Measurements from ENCODE around the gene CBARP. TPM values are rescaled to one million over a fixed set of nuclear protein-coding genes. Genes with fewer than 3 reads are reported as not detected.

Gene CBARP
- total RNA-seq, 1 experiment from 2014 or later = 23.8 TPM

DNA sequence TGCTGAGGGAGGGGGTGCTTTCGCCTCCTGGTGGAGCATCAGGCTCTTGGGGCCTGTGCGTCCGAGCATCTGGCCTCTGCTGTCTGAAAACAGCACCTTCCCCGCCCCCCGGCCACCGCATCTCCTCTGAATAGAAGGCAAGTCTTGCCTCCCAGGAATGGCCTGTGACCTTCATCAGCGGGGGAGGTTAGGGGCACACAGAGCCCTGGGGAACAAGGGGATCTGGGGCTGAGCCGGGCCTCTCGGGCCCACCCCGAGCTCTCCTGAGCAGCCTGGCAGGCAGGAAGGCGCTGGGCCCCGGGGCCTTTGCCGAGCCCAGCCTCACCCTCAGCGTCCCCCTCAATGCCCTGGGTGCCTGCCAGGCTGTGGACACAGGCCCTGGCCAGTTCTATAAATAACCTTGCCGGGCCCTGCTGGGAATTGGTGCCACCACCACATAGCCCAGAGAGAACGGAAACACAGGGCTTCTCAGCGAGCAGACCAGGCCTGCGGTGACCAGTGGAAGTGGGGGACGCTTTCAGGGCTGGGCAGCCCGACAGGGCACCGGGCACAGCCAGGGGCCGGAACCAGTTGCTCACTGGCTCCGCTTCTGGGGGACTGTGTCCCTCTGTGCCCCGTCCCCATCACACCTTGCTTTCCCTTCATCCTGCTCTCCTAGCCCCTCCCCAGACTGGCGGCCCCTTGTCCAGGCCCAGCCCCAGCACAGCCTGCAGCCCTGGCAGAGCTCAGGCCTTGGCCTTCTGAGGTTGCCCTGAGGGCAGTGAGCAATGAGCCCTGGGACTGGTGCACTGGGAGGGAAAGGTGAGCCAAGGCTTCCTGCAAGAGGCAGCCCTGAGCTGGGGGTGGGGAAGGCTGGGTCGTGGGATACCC is 22.7 kb downstream of the CBARP start (continued):
- TF ChIP-seq MAX (IDR thresholded peaks at IDR 0.05) (no peak), YY1 (IDR thresholded peaks at IDR 0.05; ENCODE audit: extremely low read depth, insufficient replicate concordance, low read depth, low read length) (no peak), TCF7L2 (IDR thresholded peaks at IDR 0.05; ENCODE audit: borderline replicate concordance, extremely low read depth, insufficient read depth, insufficient read length) (no peak), CBX3 (IDR thresholded peaks at IDR 0.05; ENCODE audit: low read depth) (no peak), SP1 (IDR thresholded peaks at IDR 0.05; ENCODE audit: low read depth) (no peak)
- TF ChIP-seq, protein P1, sequence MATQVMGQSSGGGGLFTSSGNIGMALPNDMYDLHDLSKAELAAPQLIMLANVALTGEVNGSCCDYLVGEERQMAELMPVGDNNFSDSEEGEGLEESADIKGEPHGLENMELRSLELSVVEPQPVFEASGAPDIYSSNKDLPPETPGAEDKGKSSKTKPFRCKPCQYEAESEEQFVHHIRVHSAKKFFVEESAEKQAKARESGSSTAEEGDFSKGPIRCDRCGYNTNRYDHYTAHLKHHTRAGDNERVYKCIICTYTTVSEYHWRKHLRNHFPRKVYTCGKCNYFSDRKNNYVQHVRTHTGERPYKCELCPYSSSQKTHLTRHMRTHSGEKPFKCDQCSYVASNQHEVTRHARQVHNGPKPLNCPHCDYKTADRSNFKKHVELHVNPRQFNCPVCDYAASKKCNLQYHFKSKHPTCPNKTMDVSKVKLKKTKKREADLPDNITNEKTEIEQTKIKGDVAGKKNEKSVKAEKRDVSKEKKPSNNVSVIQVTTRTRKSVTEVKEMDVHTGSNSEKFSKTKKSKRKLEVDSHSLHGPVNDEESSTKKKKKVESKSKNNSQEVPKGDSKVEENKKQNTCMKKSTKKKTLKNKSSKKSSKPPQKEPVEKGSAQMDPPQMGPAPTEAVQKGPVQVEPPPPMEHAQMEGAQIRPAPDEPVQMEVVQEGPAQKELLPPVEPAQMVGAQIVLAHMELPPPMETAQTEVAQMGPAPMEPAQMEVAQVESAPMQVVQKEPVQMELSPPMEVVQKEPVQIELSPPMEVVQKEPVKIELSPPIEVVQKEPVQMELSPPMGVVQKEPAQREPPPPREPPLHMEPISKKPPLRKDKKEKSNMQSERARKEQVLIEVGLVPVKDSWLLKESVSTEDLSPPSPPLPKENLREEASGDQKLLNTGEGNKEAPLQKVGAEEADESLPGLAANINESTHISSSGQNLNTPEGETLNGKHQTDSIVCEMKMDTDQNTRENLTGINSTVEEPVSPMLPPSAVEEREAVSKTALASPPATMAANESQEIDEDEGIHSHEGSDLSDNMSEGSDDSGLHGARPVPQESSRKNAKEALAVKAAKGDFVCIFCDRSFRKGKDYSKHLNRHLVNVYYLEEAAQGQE (IDR thresholded peaks at IDR 0.05; ENCODE audit: low read depth) = no peak

DNA sequence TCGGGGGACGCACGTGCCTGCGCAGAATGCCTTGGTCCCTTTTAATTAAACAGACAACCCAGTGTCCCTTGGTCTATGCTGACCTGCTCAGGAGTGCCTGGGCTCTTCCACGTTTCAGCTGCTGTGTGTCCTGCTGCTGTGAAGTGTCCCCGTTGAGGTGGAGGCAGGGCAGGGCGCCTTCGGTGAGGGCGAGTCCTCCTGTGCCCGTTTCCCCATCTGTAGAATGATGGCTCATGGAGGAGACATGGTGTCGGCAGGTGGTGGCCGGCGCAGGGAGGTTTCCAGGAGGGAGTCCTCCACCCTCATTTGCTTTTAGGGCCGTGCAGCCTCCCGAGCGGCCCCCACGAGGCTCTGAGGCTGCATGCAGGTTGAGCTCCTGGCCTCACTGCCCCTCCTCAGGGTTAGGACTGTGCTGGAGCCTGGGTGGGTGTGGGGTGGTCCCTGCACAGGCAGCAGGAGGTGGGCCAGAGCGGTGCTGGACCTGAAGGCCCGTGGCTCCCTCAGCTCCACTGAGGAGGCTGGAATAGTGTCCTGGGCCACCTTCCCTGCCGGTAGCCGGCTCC is 23.4 kb downstream of the CBARP start:
- ATAC-seq = no peak
- no peak overlapping the region for H3K4me3 ChIP-seq (replicated peaks in 1 of 2; ENCODE audit: low read depth in 1 of 2, low read length in 2 of 2)
- DNase-seq (ENCODE audit: low read depth, low spot score) = no peak
- 0 out of 2 replicates have a peak overlapping the region, but pooled peaks have one; percentile 23 for H3K9ac ChIP-seq (ENCODE audit: low read length)
- intact Hi-C loops (cut with micrococcal nuclease) = no loop called here
- no peaks in the 10 kb centered on the region for H3K9me2 ChIP-seq (ENCODE audit: insufficient read depth)
- H3K27ac ChIP-seq (ENCODE audit: low read depth, low read length) = peak overlapping the region; percentile 56; the same call in 1 of the 2 replicates
- CTCF ChIA-PET = interaction anchor here (1.0 to 2.3 kb wide), 3 partner anchors 31 to 101 kb away, joined by 3 to 5 read pairs (median 4); no protein-coding TSS in a partner anchor
- peaks cover 2 to 24% of the 10 kb centered on the region in 2 experiments; a peak in 2 of 4 replicates for H3K36me3 ChIP-seq (ENCODE audit: control insufficient read depth in 1 of 2, insufficient read depth in 2 of 2, low read length in 2 of 2)
- no peaks in the 10 kb centered on the region for H3K27me3 ChIP-seq (ENCODE audit: insufficient read depth, low read length)
- no TSS peak for BruUV-seq (replicated peaks)
- no peaks in the 10 kb centered on the region for H4K20me1 ChIP-seq (ENCODE audit: insufficient read depth)
- 0 out of 2 replicates have a peak overlapping the region, but pooled peaks have one; percentile 36 for H3K4me2 ChIP-seq (ENCODE audit: low read length)
- no peak overlapping the region for H2AFZ ChIP-seq (ENCODE audit: low read depth, low read length, poor library complexity, severe bottlenecking)
- peaks cover 96% of the 10 kb centered on the region for H3K79me2 ChIP-seq (ENCODE audit: insufficient read depth, low read length)
- no peaks in the 10 kb centered on the region for H3K9me3 ChIP-seq (ENCODE audit: control insufficient read depth in 1 of 2, insufficient read depth in 1 of 2, low read depth in 1 of 2, low read length in 2 of 2)
- POLR2A ChIA-PET = no interaction called here
- H3K4me1 ChIP-seq (ENCODE audit: control insufficient read depth in 1 of 2, insufficient read depth in 2 of 2, low read length in 2 of 2) = peaks cover 22 to 64% of the 10 kb centered on the region in 2 experiments
- RAD21 ChIA-PET (ENCODE audit: low non-redundant PET in 1 of 2, low total read pairs in 2 of 2, uncharacterized antibody in 2 of 2, unreplicated experiment in 2 of 2) = no interaction called here
- TF ChIP-seq JUND (IDR thresholded peaks at IDR 0.05) (no peak), CEBPB (IDR thresholded peaks at IDR 0.05; ENCODE audit: low read depth) (no peak), ATF3 (IDR thresholded peaks at IDR 0.05) (no peak), CBX3 (IDR thresholded peaks at IDR 0.05; ENCODE audit: low read depth) (no peak), YY1 (IDR thresholded peaks at IDR 0.05; ENCODE audit: extremely low read depth, insufficient replicate concordance, low read depth, low read length) (no peak), FOSL1 (IDR thresholded peaks at IDR 0.05; ENCODE audit: low read depth) (no peak), RAD21 (IDR thresholded peaks at IDR 0.05; ENCODE audit: low read depth) (no peak), SRF (IDR thresholded peaks at IDR 0.05; ENCODE audit: low read depth) (no peak), POLR2AphosphoS5 (IDR thresholded peaks at IDR 0.05; ENCODE audit: low read depth, low read length) (no peak), TCF7L2 (IDR thresholded peaks at IDR 0.05; ENCODE audit: borderline replicate concordance, extremely low read depth, insufficient read depth, insufficient read length) (no peak), EZH2phosphoT487 (IDR thresholded peaks at IDR 0.05; ENCODE audit: borderline replicate concordance) (no peak), SP1 (IDR thresholded peaks at IDR 0.05; ENCODE audit: low read depth) (no peak)
- TF ChIP-seq, protein P1 (IDR thresholded peaks at IDR 0.05; ENCODE audit: low read depth) = no peak
